HG03108 (cell line): ENCODE data around the gene ARL8A.
"Not testable (repeated sequence)": the region's sequence is repeated elsewhere in the genome, so short reads cannot be mapped to it uniquely, and the experiment has no call there.

Experiments used
- ATAC-seq: cut with Tn5 transposase; IDR thresholded peaks from one replicate; pipeline ENCODE4 v1.9.1; 2021; ENCODE audit warnings: moderate library complexity; ENCODE audit not compliant: unreplicated experiment

ARL8A gene

GRCh38 chr1:202159534-202160371 lies 15.2 kb upstream of the ARL8A start:
- no peak for ATAC-seq

- no peak for ATAC-seq
These were observed 14.4 kb upstream of the ARL8A start for GRCh38 chr1:202158810-202159533.

DNA sequence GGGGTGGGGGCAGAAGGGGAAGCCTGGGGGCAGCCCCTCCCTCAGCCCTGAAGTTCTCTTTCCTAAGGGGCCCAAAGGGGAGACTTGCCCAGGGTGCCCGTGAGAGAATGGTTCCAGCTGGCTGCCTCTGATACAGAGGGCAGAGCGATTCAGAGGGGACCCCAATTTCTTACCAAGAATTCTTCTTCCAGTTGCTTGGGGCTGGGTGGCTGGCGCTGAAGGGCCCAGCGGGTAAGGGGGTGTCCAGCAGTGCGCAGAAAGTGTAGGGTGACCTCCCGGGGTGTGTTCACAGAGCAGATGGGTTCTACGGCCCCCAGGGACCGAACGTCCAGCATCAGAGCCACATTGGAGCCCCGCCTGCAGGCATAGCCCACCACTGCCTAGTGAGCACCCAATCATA lies 13.4 kb upstream of the ARL8A start:
- no peak for ATAC-seq

GRCh38 chr1:202156590-202156989 lies 12.1 kb upstream of the ARL8A start:
- ATAC-seq = no peak

- no peak for ATAC-seq
These were observed 11.0 kb upstream of the ARL8A start for GRCh38 chr1:202155478-202156021.

GRCh38 chr1:202154766-202155477 lies 10.4 kb upstream of the ARL8A start:
- no peak for ATAC-seq

DNA sequence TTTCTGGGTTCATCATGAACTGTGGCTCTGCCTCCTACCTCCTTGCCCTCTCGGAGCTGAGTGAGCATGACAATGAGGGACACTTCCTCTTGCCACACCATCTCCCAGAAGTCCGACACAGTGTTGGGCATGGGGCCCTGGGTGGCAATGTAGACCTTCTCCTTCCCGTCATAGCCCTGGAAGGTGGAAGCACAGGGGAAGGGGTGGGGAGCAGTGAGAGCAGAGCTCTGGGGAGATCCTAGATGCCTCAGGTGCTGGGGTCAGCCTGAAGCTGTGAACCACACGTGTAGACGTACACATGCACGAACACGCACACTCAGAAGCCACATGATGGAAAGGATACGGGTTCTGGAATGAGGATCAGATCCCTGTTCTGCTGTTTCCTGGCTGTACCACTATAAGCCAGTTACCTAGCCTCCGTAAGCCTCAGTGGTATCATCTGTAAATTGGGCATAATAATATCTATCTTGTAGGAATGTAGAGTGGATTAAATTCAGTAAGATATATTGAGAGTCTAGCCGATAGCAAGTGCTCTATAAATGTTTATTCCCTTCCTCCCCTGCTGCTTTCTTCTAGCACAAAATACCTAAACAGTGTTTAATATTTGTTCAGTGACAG lies 9.7 kb upstream of the ARL8A start:
- no peak for ATAC-seq

GRCh38 chr1:202153284-202153683 lies 8.7 kb upstream of the ARL8A start:
- no peak for ATAC-seq

DNA sequence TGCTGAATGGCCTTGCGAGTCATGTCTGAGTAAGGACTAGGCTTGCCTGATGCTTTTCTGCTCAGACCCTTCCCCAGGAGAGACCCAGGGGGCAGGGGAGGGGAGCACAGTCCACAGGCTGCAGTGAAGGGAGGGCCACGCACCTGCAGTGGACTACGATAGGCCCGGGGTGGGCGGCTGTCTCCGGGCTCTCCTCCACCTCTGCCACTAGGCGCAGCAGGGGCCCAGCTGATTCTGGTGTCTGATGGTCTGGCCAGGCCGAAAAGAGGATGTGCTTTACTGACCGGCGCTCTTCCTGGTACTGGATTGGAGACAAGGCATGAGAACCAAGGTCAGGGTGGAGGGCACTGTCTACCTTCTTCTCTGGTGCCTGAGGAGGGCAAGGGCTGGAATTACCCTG lies 7.9 kb upstream of the ARL8A start:
- no peak for ATAC-seq

DNA sequence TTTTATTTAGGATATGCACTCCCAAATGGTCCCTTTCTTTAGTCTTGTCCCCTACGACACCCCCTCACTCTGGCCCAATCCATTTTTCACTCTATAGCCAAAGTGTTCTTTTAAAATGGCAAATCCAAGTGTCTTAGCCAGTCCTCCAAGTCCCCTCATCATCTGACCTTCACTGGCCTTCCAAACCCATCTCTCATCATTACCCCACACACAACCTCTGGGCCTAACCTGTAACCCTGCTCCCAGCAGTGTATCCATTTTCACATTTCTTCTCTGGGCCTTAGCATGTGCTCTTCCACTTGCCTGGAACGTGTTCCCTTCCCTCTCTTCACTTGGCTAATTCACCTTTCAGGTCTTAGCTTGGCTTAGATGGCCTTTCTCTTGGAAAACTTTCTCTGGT lies 6.5 kb upstream of the ARL8A start:
- ATAC-seq = no peak

DNA sequence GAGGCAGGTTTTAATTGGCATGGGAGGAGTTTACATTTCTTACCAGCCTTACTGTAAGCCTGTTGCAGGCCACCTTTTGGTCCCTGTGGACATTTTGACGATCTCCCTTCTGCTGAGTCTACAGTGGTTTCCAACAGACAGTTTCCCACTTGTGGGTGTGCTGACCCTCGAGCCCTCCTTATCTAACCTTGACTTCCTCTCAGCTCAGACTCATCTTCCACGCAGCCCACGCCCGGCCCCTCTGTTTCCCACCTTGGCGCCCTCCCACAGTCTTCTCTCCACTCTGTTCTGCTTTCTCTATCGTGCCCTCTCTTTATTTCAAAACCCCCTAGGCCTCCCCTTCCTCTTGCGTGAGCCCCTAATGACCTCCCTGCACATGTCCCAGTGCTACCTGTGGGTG lies 6.1 kb upstream of the ARL8A start:
- ATAC-seq = no peak

- no peak for ATAC-seq
These were observed 5.7 kb upstream of the ARL8A start for GRCh38 chr1:202150187-202150586.

DNA sequence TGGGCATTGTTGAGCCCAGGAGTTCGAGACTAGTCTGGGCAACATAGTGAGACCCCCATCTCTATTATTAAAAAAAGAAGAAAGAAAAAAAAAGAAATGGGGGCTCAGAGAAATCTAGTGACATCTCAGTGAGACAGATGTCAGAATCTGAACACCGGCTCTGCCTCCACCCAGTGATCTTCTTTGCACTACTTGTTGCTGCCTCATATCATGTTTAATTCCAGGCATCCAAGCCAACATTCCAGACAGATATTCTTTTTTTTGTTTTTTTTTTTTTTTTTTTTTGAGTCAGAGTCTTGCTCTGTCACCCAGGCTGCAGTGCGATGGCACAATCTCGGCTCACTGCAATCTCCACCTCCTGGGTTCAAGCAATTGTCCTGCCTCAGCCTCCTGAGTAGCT lies 5.0 kb upstream of the ARL8A start:
- no peak for ATAC-seq

GRCh38 chr1:202148391-202148790 lies 3.9 kb upstream of the ARL8A start:
- ATAC-seq = no peak

- no peak for ATAC-seq
These were observed 2.5 kb upstream of the ARL8A start for GRCh38 chr1:202146993-202147392.

DNA sequence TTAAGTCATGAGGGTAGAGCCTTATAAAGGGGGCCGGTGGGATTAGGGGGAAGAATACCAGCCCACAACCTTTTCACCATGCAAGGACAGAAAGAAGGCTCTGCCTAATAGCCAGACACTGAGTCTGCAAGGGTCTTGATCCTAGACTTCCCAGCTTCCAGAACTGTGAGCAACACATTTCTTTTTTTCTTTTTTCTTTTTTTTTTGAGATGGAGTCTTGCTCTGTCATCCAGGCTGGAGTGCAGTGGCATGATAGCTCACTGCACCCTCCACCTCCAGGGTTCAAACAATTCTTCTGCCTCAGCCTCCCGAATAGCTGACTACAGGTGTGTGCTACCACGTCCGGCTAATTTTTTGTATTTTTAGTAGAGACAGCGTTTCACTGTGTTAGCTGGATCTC lies 1.7 kb upstream of the ARL8A start:
- ATAC-seq = no peak

GRCh38 chr1:202145744-202146140 lies 1.2 kb upstream of the ARL8A start:
- ATAC-seq = not testable (repeated sequence)

GRCh38 chr1:202145068-202145743 lies 669 bp upstream of the ARL8A start:
- no peak for ATAC-seq

- peak; percentile 44 for ATAC-seq
These were observed 652 bp downstream of the ARL8A start for GRCh38 chr1:202143768-202144401.
